ENCODE data around the gene AK8. TPM values are rescaled to one million over a fixed set of nuclear protein-coding genes. Genes with fewer than 3 reads are reported as not detected.

The AK8 gene
- total and polyA plus RNA-seq, 3 donors from 2014 or later = 15.0 to 54.8 (median 15.1) TPM

DNA sequence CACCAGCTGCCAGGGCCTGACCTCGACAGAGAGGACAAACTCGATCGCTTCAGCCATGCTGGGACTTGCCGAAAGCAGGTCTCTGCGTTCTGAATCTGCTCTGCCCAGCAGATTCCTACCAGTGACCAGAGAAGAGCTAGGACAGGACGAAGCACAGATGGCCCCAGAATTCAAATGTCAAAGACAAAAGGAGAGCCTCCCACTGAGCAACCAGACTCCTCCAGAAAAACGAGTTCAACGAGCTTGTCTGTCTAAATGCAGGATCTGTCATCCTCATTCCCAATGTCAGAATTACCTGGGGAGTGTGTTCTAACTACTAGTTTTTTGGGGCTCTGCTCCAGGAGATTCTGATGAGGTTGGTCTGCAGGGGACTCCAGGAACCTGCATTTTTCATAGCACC, 13.4 kb downstream of the AK8 start:
- no peaks in the 10 kb centered on the region for H3K4me1 ChIP-seq
- 83 to 93% methylated on average over 7 to 8 of the region's 8 CpGs for WGBS, 2 donors
- no peak overlapping the region for H3K27ac ChIP-seq
- H3K27me3 ChIP-seq = no peaks in the 10 kb centered on the region
- no peak for TF ChIP-seq POLR2A (IDR thresholded peaks at IDR 0.05)
- H3K9me3 ChIP-seq = no peaks in the 10 kb centered on the region
- intact Hi-C loops (cut with DNase I; ENCODE audit: low total_unique reads) = no loop called here
- DNase-seq = no peak
- H3K4me3 ChIP-seq = no peak overlapping the region
- H3K36me3 ChIP-seq (ENCODE audit: low read depth, missing control alignments) = no peaks in the 10 kb centered on the region

DNA sequence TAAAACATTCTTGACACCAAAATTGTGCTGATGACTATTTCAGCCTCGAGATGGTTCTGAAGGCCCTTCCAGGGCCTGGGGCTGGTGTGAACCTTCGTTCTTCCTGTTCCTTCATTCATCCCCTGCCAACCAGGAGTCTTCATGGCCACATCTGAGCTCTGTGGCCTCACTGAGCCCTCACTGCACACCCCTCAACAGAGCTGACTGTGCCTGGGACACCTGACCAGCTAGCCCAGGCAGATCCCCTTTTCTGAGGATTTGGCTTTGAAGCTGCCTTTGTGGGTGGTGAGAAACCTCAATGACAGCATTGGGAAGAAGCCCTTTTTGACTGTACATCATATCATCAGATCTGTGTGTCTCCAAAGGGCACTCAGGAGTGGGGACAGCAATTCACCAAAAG, 13.8 kb downstream of the AK8 start:
- Histone ChIP-seq H3K27ac (no peak overlapping the region), H3K36me3 (ENCODE audit: low read depth, missing control alignments) (no peaks in the 10 kb centered on the region), H3K9me3 (no peaks in the 10 kb centered on the region), H3K4me3 (no peak overlapping the region), H3K27me3 (no peaks in the 10 kb centered on the region), H3K4me1 (no peaks in the 10 kb centered on the region)
- no peak for DNase-seq
- WGBS, 2 donors = 86 to 93% methylated on average over 2 of the region's 2 CpGs
- intact Hi-C loops (cut with DNase I; ENCODE audit: low total_unique reads) = no loop called here
- TF ChIP-seq POLR2A (IDR thresholded peaks at IDR 0.05) = no peak
- TF ChIP-seq, protein P1, sequence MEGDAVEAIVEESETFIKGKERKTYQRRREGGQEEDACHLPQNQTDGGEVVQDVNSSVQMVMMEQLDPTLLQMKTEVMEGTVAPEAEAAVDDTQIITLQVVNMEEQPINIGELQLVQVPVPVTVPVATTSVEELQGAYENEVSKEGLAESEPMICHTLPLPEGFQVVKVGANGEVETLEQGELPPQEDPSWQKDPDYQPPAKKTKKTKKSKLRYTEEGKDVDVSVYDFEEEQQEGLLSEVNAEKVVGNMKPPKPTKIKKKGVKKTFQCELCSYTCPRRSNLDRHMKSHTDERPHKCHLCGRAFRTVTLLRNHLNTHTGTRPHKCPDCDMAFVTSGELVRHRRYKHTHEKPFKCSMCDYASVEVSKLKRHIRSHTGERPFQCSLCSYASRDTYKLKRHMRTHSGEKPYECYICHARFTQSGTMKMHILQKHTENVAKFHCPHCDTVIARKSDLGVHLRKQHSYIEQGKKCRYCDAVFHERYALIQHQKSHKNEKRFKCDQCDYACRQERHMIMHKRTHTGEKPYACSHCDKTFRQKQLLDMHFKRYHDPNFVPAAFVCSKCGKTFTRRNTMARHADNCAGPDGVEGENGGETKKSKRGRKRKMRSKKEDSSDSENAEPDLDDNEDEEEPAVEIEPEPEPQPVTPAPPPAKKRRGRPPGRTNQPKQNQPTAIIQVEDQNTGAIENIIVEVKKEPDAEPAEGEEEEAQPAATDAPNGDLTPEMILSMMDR (IDR thresholded peaks at IDR 0.05) = no peak

DNA sequence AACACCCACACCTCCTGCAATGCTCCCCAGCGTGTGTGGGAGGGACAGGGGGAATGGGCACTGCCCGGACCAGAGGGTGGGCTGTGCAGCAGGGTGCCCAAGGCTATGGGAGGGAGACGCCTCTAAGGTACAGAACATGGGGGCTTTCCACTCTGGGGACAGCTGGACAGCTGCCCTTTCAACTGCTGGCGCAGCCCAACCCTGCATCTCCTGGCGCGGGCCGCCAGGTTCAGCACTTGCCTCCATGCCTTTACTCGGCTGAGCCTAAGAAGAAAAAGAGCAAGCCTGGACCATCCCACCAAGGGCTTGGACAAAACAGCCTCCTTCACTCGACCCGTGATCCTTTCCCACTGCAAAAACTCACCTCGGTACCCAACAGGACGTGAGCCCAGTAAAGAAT, 15.0 kb downstream of the AK8 start:
- no peaks in the 10 kb centered on the region for H3K4me1 ChIP-seq
- no peak overlapping the region for H3K4me3 ChIP-seq
- WGBS, 2 donors = 88 to 90% methylated on average over 11 to 12 of the region's 12 CpGs
- DNase-seq = no peak
- TF ChIP-seq, protein P1 (IDR thresholded peaks at IDR 0.05) = no peak
- no peak for TF ChIP-seq POLR2A (IDR thresholded peaks at IDR 0.05)
- no peak overlapping the region for H3K27ac ChIP-seq
- intact Hi-C loops (cut with DNase I; ENCODE audit: low total_unique reads) = no loop called here
- no peaks in the 10 kb centered on the region for H3K27me3 ChIP-seq
- no peaks in the 10 kb centered on the region for H3K9me3 ChIP-seq
- no peaks in the 10 kb centered on the region for H3K36me3 ChIP-seq (ENCODE audit: low read depth, missing control alignments)

DNA sequence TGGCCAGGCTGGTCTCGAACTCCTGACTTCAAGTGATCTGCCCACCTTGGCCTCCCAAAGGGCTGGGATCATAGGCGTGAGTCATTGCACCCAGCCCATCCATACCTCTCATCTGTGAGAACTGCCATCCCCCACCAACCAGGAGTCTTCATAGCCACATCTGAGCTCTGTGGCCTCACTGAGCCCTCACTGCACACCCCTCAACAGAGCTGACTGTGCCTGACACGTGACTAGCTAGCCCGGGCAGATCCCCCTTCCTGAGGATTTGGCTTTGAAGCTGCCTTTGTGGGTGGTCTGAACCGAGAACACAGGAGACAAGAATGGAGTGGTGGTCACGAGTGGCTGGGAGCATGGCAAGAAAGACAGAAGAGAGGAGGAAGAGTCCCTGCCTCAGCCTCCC, 15.6 kb downstream of the AK8 start:
- Histone ChIP-seq H3K9me3 (no peaks in the 10 kb centered on the region), H3K27ac (no peak overlapping the region), H3K4me1 (peaks cover 3% of the 10 kb centered on the region), H3K27me3 (no peaks in the 10 kb centered on the region), H3K36me3 (ENCODE audit: low read depth, missing control alignments) (no peaks in the 10 kb centered on the region), H3K4me3 (no peak overlapping the region)
- intact Hi-C loops (cut with DNase I; ENCODE audit: low total_unique reads) = no loop called here
- TF ChIP-seq, protein P1 (IDR thresholded peaks at IDR 0.05) = no peak
- TF ChIP-seq POLR2A (IDR thresholded peaks at IDR 0.05) = no peak
- no peak for DNase-seq
- 78 to 85% methylated on average over 6 of the region's 6 CpGs for WGBS, 2 donors

DNA sequence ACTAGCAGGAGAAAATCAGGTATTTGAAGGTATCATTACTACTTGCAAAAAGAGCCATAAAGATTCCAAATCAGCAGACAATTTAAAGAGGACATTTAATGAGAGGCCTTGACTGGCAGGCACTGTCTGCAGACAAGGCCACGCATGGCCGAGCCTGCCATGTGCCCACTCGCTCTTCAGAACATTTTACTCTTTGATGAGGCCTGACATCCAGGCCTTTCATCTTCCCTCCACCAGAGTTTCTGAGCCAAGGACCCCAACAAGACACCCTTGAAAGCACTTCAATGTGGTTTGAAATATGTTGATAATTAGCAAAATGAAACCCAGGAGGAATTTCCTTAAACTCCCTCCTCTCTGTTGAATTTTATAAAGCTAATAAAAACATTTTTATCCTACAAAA, 16.4 kb downstream of the AK8 start:
- intact Hi-C loops (cut with DNase I; ENCODE audit: low total_unique reads) = no loop called here
- no peak for TF ChIP-seq POLR2A (IDR thresholded peaks at IDR 0.05)
- TF ChIP-seq, protein P1 (IDR thresholded peaks at IDR 0.05) = no peak
- no peak overlapping the region for H3K27ac ChIP-seq
- no peaks in the 10 kb centered on the region for H3K27me3 ChIP-seq
- no peaks in the 10 kb centered on the region for H3K9me3 ChIP-seq
- WGBS, 2 donors = 86% methylated on average over 3 of the region's 3 CpGs
- H3K36me3 ChIP-seq (ENCODE audit: low read depth, missing control alignments) = no peaks in the 10 kb centered on the region
- H3K4me1 ChIP-seq = peaks cover 8% of the 10 kb centered on the region
- DNase-seq = no peak
- H3K4me3 ChIP-seq = no peak overlapping the region
